ENCODE measurements around the gene CDH4.

Gene CDH4

DNA sequence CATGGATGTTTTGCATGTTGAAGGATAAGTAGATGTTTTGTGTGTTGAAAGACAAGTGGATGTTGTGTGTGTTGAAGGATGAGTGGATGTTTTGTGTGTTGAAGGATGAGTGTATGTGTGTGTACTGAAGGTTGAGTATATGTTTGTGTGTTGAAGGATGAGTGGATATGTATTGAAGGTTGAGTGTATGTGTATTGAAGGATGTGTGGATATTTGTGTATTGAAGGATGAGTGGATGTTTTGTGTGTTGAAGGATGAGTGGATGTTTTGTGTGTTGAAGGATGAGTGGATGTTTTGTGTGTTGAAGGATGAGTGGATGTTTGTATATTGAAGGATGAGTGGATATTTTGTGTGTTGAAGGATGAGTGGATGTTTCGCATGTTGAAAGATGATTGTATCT lies 325.0 kb downstream of the CDH4 start:
- no peaks in the 10 kb centered on the region for H3K9me3 ChIP-seq (ENCODE audit: control insufficient read depth in 1 of 2, low read length in 2 of 2)
- peaks cover 6% of the 10 kb centered on the region for H3K27me3 ChIP-seq (ENCODE audit: low read depth, low read length)
- no peak overlapping the region for H3K4me3 ChIP-seq (ENCODE audit: low read depth in 1 of 2, low read length in 2 of 2)
- no peaks in the 10 kb centered on the region for H3K36me3 ChIP-seq (ENCODE audit: control insufficient read depth in 1 of 2, insufficient read depth in 2 of 2, low read length in 2 of 2)
- H3K4me1 ChIP-seq (ENCODE audit: control insufficient read depth in 1 of 2, insufficient read depth in 2 of 2, low read length in 2 of 2) = no peaks in the 10 kb centered on the region
- H3K27ac ChIP-seq (ENCODE audit: low read length) = no peak overlapping the region

DNA sequence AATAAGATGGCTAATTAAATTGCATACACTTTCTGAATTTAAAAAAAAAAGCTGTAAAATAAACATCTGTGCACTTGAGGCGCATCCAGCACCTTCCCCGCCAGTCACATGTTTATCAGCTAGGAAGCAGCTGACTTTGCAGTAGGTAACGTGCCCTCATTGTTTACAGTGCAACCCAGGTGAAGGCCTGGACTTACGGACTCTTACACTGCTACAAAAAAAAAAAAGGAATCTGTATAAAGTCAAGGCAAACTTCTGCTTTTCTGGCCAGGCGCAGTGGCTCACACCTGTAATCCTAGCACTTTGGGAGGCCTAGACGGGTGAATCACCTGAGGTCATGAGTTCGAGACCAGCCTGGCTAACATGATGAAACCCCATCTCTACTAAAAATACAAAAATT lies 327.8 kb downstream of the CDH4 start:
- no peaks in the 10 kb centered on the region for H3K4me1 ChIP-seq (ENCODE audit: control insufficient read depth in 1 of 2, insufficient read depth in 2 of 2, low read length in 2 of 2)
- H3K27ac ChIP-seq (ENCODE audit: low read length) = no peak overlapping the region
- no peaks in the 10 kb centered on the region for H3K27me3 ChIP-seq (ENCODE audit: low read depth, low read length)
- no peaks in the 10 kb centered on the region for H3K9me3 ChIP-seq (ENCODE audit: control insufficient read depth in 1 of 2, low read length in 2 of 2)
- H3K4me3 ChIP-seq (ENCODE audit: low read depth in 1 of 2, low read length in 2 of 2) = no peak overlapping the region
- no peaks in the 10 kb centered on the region for H3K36me3 ChIP-seq (ENCODE audit: control insufficient read depth in 1 of 2, insufficient read depth in 2 of 2, low read length in 2 of 2)

DNA sequence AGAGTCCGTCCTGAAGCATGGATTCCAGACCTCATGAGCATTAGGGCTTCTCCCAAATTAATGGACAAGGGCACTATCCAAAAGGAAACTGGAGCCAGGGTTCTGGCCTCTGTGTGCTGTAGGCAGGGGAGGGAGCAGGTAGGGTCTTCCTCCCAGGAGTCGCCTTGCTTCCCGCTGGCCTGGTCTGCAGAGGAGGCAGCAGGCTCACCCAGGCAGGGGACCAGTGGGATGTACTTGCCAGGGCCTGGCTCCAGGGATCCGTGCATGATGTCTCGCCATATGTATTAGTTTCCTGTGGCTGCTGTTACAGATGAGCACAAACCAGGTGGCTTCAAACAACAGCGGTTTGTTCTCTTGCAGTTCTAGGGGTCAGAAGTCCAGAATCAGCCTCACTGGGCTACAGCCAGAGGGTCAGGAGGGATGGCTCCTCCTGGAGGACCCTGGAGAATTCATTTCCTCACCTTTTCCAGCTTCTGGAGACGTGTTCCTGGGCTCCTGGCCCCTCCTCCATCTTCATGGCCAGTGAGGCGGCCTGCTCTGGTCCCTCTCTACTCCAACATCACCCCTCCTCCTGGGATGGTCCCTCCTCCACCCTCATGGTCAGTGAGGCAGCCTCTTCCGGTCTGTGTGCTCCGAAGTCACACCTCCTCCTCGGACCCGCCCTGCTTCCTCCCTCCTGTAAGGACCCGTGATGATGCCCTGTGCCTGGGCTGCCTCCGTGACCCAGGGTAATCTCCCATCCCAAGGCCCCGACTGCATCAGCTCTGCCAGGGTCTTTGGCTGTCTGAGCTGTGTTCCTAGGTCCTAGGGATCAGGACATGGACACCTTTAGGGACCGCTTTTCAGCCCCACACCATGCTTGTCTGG lies 329.1 kb downstream of the CDH4 start:
- no peak overlapping the region for H3K27ac ChIP-seq (ENCODE audit: low read length)
- no peaks in the 10 kb centered on the region for H3K27me3 ChIP-seq (ENCODE audit: low read depth, low read length)
- H3K36me3 ChIP-seq (ENCODE audit: control insufficient read depth in 1 of 2, insufficient read depth in 2 of 2, low read length in 2 of 2) = no peaks in the 10 kb centered on the region
- H3K4me3 ChIP-seq (ENCODE audit: low read depth in 1 of 2, low read length in 2 of 2) = no peak overlapping the region
- no peaks in the 10 kb centered on the region for H3K4me1 ChIP-seq (ENCODE audit: control insufficient read depth in 1 of 2, insufficient read depth in 2 of 2, low read length in 2 of 2)
- no peaks in the 10 kb centered on the region for H3K9me3 ChIP-seq (ENCODE audit: control insufficient read depth in 1 of 2, low read length in 2 of 2)

DNA sequence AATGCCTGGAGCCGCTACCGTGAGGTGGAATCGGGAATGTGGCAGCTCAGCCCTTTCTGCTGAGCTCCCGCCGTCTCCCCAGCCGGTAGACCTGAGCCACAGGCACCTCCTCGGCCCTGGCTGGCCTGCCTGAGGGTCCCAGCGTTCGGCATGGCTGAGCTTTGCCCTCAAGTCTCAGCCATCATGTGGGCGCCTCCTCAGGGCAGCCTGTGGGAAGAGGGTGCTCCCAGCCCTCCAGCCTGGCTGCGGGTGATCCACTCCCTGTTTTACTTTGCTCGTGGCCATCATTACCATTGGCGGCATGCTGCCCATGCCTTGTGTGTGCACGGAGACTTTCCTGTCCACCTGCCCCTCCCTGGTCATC lies 329.7 kb downstream of the CDH4 start:
- Histone ChIP-seq H3K9me3 (ENCODE audit: control insufficient read depth in 1 of 2, low read length in 2 of 2) (no peaks in the 10 kb centered on the region), H3K4me1 (ENCODE audit: control insufficient read depth in 1 of 2, insufficient read depth in 2 of 2, low read length in 2 of 2) (no peaks in the 10 kb centered on the region), H3K4me3 (ENCODE audit: low read depth in 1 of 2, low read length in 2 of 2) (no peak overlapping the region), H3K27ac (ENCODE audit: low read length) (no peak overlapping the region), H3K27me3 (ENCODE audit: low read depth, low read length) (no peaks in the 10 kb centered on the region), H3K36me3 (ENCODE audit: control insufficient read depth in 1 of 2, insufficient read depth in 2 of 2, low read length in 2 of 2) (no peaks in the 10 kb centered on the region)

DNA sequence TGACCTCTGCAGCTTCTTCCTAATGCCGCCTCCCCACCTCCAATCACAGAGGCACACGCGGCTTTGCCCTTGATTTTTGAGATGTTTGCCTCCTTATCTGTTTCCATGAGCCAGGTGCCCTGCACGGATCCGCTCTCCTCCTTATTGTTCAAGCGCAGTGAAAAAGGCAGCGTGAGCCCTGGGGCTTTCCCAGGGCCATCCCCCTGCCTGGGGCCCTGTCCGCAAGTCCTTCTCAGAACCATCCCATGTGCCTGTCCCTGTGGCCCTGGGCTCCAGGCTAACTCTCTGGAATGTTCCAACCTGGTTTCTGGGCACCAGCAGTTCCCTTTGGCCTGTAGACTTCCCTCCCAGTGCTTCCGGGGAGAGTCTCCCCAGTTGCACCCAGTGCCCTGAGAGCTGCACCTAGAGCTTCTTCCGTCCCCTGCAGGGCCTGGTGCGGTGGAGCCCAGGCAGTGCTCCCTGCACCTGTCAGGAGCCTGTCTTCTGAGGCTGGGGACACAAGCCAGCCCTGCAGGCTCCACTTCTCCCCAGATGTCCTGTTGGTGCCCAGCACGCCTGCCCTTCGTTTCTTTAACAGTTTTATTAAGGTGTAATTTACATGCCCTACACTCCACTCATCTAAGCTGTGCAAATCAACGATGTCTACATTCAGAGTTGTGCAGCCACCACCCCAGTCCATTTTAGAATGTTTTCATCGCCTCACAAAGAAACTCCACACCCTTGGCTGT lies 330.3 kb downstream of the CDH4 start:
- Histone ChIP-seq H3K4me3 (ENCODE audit: low read depth in 1 of 2, low read length in 2 of 2) (no peak overlapping the region), H3K9me3 (ENCODE audit: control insufficient read depth in 1 of 2, low read length in 2 of 2) (no peaks in the 10 kb centered on the region), H3K27ac (ENCODE audit: low read length) (no peak overlapping the region), H3K4me1 (ENCODE audit: control insufficient read depth in 1 of 2, insufficient read depth in 2 of 2, low read length in 2 of 2) (no peaks in the 10 kb centered on the region), H3K36me3 (ENCODE audit: control insufficient read depth in 1 of 2, insufficient read depth in 2 of 2, low read length in 2 of 2) (no peaks in the 10 kb centered on the region), H3K27me3 (ENCODE audit: low read depth, low read length) (no peaks in the 10 kb centered on the region)

DNA sequence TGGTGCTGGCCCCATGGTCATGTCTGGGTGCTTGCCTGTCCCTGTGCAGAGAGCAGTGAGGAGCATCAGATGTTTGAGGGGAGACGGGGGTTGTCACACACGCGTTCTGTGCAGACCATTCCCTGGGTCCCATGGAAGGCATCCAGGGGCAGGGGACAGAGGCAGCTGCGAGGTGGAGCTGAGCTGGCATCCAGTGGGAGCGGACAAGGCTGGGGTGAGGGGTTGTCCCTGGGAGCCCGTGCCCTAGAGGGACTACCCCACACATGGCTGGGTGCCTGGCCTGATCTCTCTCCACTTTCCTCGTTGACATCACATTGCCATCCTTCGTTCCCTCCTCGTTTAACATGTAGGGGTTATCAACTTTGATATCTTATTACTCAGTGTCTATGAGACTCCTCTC lies 331.3 kb downstream of the CDH4 start:
- Histone ChIP-seq H3K36me3 (ENCODE audit: control insufficient read depth in 1 of 2, insufficient read depth in 2 of 2, low read length in 2 of 2) (no peaks in the 10 kb centered on the region), H3K27ac (ENCODE audit: low read length) (no peak overlapping the region), H3K4me1 (ENCODE audit: control insufficient read depth in 1 of 2, insufficient read depth in 2 of 2, low read length in 2 of 2) (peaks cover 0 to under 1% of the 10 kb centered on the region in 2 donors), H3K9me3 (ENCODE audit: control insufficient read depth in 1 of 2, low read length in 2 of 2) (no peaks in the 10 kb centered on the region), H3K4me3 (ENCODE audit: low read depth in 1 of 2, low read length in 2 of 2) (no peak overlapping the region), H3K27me3 (ENCODE audit: low read depth, low read length) (no peaks in the 10 kb centered on the region)

DNA sequence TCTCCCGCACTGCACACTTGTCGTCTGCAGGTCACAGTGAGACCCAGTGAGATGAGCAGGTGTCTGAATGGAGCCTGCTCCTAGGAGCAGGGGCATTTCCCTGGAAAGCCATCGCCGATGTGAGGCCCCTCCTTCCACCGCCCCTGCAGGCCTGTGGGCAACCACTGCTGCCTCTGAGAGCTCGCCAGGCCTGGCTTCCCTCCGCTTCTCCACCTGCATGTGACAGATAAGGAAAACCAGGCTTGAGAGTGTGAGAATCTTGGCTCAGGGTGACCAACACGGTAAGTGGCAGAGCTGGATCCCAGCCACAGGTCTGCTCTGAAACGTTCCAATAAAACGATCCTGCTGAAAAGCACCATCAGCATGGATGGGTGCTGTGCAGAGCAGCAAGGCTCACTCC lies 332.8 kb downstream of the CDH4 start:
- peaks cover 0 to 8% of the 10 kb centered on the region in 2 donors for H3K4me1 ChIP-seq (ENCODE audit: control insufficient read depth in 1 of 2, insufficient read depth in 2 of 2, low read length in 2 of 2)
- H3K27me3 ChIP-seq (ENCODE audit: low read depth, low read length) = no peaks in the 10 kb centered on the region

DNA sequence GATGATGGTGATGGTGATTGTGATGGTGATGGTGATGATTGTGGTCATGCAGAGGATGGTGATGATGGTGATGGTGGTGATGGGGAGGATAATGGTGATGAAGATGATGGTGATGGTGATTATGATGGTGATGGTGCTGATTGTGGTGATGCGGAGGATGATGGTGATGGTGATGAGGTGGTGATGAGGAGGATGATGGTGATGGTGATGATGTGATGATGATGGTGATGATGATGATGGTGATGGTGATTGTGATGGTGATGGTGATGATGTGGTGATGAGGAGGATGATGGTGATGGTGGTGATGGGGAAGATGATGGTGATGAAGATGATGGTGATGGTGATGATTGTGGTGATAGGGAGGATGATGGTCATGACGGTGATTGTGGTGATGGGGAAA lies 333.7 kb downstream of the CDH4 start:
- Histone ChIP-seq H3K4me1 (ENCODE audit: control insufficient read depth in 1 of 2, insufficient read depth in 2 of 2, low read length in 2 of 2) (peaks cover 0 to 8% of the 10 kb centered on the region in 2 donors), H3K9me3 (ENCODE audit: control insufficient read depth in 1 of 2, low read length in 2 of 2) (no peaks in the 10 kb centered on the region), H3K27ac (ENCODE audit: low read length) (no peak overlapping the region), H3K36me3 (ENCODE audit: control insufficient read depth in 1 of 2, insufficient read depth in 2 of 2, low read length in 2 of 2) (no peaks in the 10 kb centered on the region), H3K27me3 (ENCODE audit: low read depth, low read length) (no peaks in the 10 kb centered on the region), H3K4me3 (ENCODE audit: low read depth in 1 of 2, low read length in 2 of 2) (no peak overlapping the region)

More for the DNA sequence above, 332.8 kb downstream of the CDH4 start:
- Histone ChIP-seq H3K27ac (ENCODE audit: low read length) (no peak overlapping the region), H3K4me3 (ENCODE audit: low read depth in 1 of 2, low read length in 2 of 2) (no peak overlapping the region), H3K9me3 (ENCODE audit: control insufficient read depth in 1 of 2, low read length in 2 of 2) (no peaks in the 10 kb centered on the region), H3K36me3 (ENCODE audit: control insufficient read depth in 1 of 2, insufficient read depth in 2 of 2, low read length in 2 of 2) (no peaks in the 10 kb centered on the region)

DNA sequence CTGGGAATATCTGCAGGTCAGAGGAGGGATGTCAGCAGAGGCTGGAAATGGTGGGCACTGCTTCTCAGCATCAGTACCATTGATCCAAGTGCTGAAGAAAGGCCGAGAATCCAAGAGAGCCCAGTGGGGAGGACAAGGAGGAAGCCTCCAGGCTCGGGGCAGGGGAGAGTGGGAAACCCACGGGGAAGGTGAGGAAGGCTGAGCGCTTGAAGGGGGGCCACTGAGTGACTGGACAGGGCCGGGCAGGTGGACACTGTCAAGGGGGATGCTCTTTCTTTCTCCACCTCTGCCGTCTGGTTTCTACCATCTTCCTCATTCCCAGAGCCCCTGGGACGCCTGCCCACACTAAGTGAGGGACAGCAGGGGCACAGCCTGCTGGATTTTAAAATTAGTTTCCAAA lies 335.0 kb downstream of the CDH4 start:
- no peaks in the 10 kb centered on the region for H3K36me3 ChIP-seq (ENCODE audit: control insufficient read depth in 1 of 2, insufficient read depth in 2 of 2, low read length in 2 of 2)
- H3K9me3 ChIP-seq (ENCODE audit: control insufficient read depth in 1 of 2, low read length in 2 of 2) = peaks cover 5 to 8% of the 10 kb centered on the region in 2 donors
- H3K4me3 ChIP-seq (ENCODE audit: low read depth in 1 of 2, low read length in 2 of 2) = no peak overlapping the region
- peaks cover 0 to 8% of the 10 kb centered on the region in 2 donors for H3K4me1 ChIP-seq (ENCODE audit: control insufficient read depth in 1 of 2, insufficient read depth in 2 of 2, low read length in 2 of 2)
- no peaks in the 10 kb centered on the region for H3K27me3 ChIP-seq (ENCODE audit: low read depth, low read length)
- no peak overlapping the region for H3K27ac ChIP-seq (ENCODE audit: low read length)

DNA sequence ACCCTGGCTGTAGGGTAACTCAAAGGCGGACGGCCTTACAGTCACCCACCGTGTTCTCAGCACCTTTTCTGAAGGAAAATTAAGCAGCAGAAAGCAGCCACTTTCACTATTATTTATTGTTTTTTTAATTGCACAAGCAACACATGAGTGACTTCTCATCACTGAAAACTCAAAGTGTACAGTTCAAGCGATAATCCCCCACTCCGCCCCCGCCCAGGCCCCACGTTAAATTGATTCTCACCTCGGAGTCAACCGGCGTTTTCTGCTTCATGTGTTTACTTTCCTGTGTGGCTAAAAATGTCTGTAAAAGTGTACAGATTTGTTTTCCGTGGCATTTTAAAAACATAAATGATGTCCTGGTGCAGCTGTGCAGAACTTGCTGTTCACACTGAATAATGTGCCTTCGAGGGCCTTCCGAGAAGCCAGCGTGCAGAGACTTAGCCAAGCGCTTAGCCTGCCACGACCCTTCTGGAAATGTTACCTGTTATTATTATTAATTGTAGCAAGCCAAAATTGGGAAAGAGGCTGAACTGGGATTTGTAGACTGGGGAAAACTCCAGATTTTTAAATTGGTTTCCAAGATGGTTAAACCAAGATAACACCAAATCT lies 335.7 kb downstream of the CDH4 start:
- Histone ChIP-seq H3K27ac (ENCODE audit: low read length) (no peak overlapping the region), H3K9me3 (ENCODE audit: control insufficient read depth in 1 of 2, low read length in 2 of 2) (peaks cover 8 to 10% of the 10 kb centered on the region in 2 donors), H3K36me3 (ENCODE audit: control insufficient read depth in 1 of 2, insufficient read depth in 2 of 2, low read length in 2 of 2) (no peaks in the 10 kb centered on the region), H3K27me3 (ENCODE audit: low read depth, low read length) (no peaks in the 10 kb centered on the region), H3K4me3 (ENCODE audit: low read depth in 1 of 2, low read length in 2 of 2) (no peak overlapping the region), H3K4me1 (ENCODE audit: control insufficient read depth in 1 of 2, insufficient read depth in 2 of 2, low read length in 2 of 2) (peaks cover 0 to 8% of the 10 kb centered on the region in 2 donors)
